ENCODE results near the gene NECTIN2.

- TF ChIP-seq CTCF (IDR thresholded peaks at IDR 0.05; ENCODE audit: low read depth, low read length) (no peak), EZH2phosphoT487 (IDR thresholded peaks at IDR 0.05; ENCODE audit: low read depth) (no peak)
These were observed 23.9 kb upstream of the NECTIN2 start for GRCh38 chr19:44822177-44822576.
